HEK293T (cell line): ENCODE measurements around the gene OR2M2.

ENCODE experiments used
- CTCF ChIA-PET: fragments of 350-600 bp; formaldehyde crosslinking; extraction: SDS; loops from one replicate; lab custom pipeline; 2021; ENCODE audit warnings: antibody characterized with exemption, inconsistent platforms; lab: Yijun Ruan, JAX
- POLR2A ChIA-PET: fragments of 350-600 bp; formaldehyde crosslinking; extraction: SDS; loops from one replicate; lab custom pipeline; 2020; ENCODE audit warnings: antibody characterized with exemption, inconsistent platforms; lab: Yijun Ruan, JAX
- DNase-seq: peaks from one replicate; pipeline ENCODE4 v3.0.0; 2012; ENCODE audit warnings: mixed read lengths; ENCODE audit errors: extremely low spot score
- ARNT ChIP-seq: fragments of 450-650 bp; IDR thresholded peaks from 2 replicates; pipeline ENCODE4 v1.6.1; 2017; ENCODE audit warnings: mild to moderate bottlenecking
- BHLHE40 ChIP-seq: fragments of 450-650 bp; IDR thresholded peaks from 2 replicates; pipeline ENCODE4 v1.6.1; 2016; ENCODE audit warnings: mild to moderate bottlenecking, moderate library complexity, borderline replicate concordance
- CTBP1 ChIP-seq: fragments of 450-650 bp; IDR thresholded peaks from 2 replicates; pipeline ENCODE4 v1.6.1; 2016; ENCODE audit warnings: borderline replicate concordance
- ELF4 ChIP-seq: fragments of 450-650 bp; IDR thresholded peaks from 2 replicates; pipeline ENCODE4 v1.6.1; 2017; ENCODE audit warnings: antibody characterized with exemption
- FOXA1 ChIP-seq: fragments of 450-650 bp; IDR thresholded peaks from 2 replicates; pipeline ENCODE4 v1.6.1; 2016; ENCODE audit warnings: mild to moderate bottlenecking
- FOXK2 ChIP-seq: fragments of 450-650 bp; IDR thresholded peaks from 2 replicates; pipeline ENCODE4 v1.6.1; 2016; ENCODE audit warnings: mild to moderate bottlenecking
- FOXM1 ChIP-seq: fragments of 450-650 bp; IDR thresholded peaks from 2 replicates; pipeline ENCODE4 v1.6.1; 2017; ENCODE audit warnings: mild to moderate bottlenecking, borderline replicate concordance
- HDGF ChIP-seq: fragments of 450-650 bp; IDR thresholded peaks from 2 replicates; pipeline ENCODE4 v1.6.1; 2017; ENCODE audit warnings: antibody characterized with exemption, borderline replicate concordance
- L3MBTL2 ChIP-seq: fragments of 450-650 bp; conservative IDR thresholded peaks from 2 replicates; pipeline ENCODE4 v1.6.1; 2016; ENCODE audit warnings: mild to moderate bottlenecking
- LEF1 ChIP-seq: fragments of 450-650 bp; IDR thresholded peaks from 2 replicates; pipeline ENCODE4 v1.6.1; 2017; ENCODE audit warnings: mild to moderate bottlenecking, borderline replicate concordance
- NFRKB ChIP-seq: fragments of 450-650 bp; IDR thresholded peaks from 2 replicates; pipeline ENCODE4 v1.6.1; 2016; ENCODE audit warnings: mild to moderate bottlenecking, moderate library complexity
- SP1 ChIP-seq: fragments of 450-650 bp; IDR thresholded peaks from 2 replicates; pipeline ENCODE4 v1.6.1; 2017
- SUZ12 ChIP-seq: fragments of 450-650 bp; IDR thresholded peaks from 2 replicates; pipeline ENCODE4 v1.6.1; 2016; ENCODE audit warnings: mild to moderate bottlenecking
- TARDBP ChIP-seq: fragments of 450-650 bp; IDR thresholded peaks from 2 replicates; pipeline ENCODE4 v1.6.1; 2016
- ZNF384 ChIP-seq: fragments of 450-650 bp; IDR thresholded peaks from 2 replicates; pipeline ENCODE4 v1.6.1; 2016
- TF ChIP-seq, protein P1 (sequence below): fragments of 450-650 bp; IDR thresholded peaks from 2 replicates; pipeline ENCODE4 v1.6.1; 2016

The OR2M2 gene

DNA sequence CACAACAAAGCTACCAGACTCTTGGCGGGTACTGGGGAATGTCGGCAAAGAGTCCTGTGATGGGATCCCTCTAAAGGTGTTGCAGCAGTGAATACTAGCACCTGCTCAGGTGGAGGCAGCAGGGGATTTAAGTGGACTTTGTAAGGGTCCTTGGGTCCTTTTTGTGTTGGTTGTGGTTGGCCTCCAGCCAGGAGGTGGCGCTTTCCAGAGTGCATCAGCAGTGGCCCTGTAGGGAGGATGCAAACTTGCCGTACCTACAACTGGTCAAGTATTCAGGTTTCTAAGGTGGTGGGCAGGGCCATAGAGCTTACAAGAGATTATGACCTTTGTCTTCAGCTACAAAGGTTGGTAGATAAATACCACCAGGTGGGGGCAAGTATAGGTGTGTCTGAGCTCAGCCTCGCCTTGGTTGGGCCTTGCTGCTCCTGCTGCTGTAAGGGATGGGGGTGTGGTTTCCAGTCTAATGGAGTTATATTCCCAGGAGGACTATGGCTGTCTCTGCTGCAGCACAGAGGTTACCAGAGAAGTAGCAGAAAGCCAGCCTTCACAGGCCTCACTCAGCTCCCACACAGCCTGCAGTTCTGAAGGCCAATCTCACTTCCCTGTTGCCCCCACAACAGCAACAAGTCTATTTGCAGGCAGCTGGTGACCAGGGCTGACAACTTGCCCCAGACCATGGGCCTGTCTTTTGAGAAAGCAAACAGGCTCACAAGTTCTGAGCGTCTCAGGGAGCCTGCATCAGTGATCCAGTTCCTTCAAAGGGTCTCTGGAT, 22.4 kb upstream of the OR2M2 start:
- TF ChIP-seq L3MBTL2: no peak
- TF ChIP-seq FOXK2: no peak
- no peak for TF ChIP-seq NFRKB
- TF ChIP-seq HDGF: no peak
- no peak for TF ChIP-seq ELF4
- no peak for TF ChIP-seq LEF1
- TF ChIP-seq CTBP1: no peak
- TF ChIP-seq TARDBP: no peak
- no peak for TF ChIP-seq FOXA1
- TF ChIP-seq SP1: no peak
- no peak for TF ChIP-seq ZNF384
- TF ChIP-seq, protein P1, sequence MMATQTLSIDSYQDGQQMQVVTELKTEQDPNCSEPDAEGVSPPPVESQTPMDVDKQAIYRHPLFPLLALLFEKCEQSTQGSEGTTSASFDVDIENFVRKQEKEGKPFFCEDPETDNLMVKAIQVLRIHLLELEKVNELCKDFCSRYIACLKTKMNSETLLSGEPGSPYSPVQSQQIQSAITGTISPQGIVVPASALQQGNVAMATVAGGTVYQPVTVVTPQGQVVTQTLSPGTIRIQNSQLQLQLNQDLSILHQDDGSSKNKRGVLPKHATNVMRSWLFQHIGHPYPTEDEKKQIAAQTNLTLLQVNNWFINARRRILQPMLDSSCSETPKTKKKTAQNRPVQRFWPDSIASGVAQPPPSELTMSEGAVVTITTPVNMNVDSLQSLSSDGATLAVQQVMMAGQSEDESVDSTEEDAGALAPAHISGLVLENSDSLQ: no peak
- CTCF ChIA-PET: no interaction called here
- no peak for DNase-seq
- POLR2A ChIA-PET: no interaction called here

DNA sequence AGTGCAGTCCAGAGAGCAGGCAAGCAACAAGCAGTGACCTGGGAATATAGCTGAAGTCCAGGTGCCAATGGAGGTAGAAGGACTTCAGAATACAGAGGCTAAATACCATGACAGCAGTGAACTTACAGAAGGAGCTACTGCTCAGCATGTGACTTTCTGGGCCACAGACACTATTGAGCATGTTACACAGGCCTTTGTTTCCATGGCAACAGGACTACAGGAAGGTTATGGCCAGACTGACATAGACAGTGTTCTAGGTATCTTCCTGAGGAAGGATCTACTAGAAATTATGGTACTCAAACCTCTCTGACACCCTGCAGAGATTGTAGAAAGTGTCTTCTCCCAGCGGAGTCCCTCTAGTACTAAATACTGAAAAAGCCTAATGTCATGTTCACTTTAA, 18.7 kb upstream of the OR2M2 start:
- TF ChIP-seq SUZ12 (no peak), SP1 (no peak), LEF1 (no peak), HDGF (no peak), ARNT (no peak), L3MBTL2 (no peak), CTBP1 (no peak), FOXA1 (no peak), TARDBP (no peak), NFRKB (no peak), ZNF384 (no peak), BHLHE40 (no peak), FOXM1 (no peak), ELF4 (no peak), FOXK2 (no peak)
- TF ChIP-seq, protein P1: no peak

DNA sequence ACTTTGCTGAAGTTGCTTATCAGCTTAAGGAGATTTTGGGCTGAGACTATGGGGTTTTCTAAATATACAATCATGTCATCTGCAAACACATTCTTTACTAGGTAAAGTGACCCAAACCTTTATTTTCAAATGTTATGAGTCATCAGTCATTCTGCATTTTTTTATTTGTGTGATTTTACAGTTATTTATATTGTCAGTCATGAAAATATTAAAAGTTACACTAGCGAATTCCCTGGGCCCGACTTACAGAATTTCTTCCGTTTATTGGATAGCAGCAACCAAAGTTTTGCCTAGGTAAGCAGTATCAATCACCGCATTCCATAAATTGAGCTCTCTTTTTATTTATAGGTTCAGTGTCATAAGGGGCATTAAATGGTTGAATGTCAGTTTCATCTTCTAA, 15.9 kb upstream of the OR2M2 start:
- no peak for DNase-seq
- TF ChIP-seq ELF4: no peak
- no peak for TF ChIP-seq HDGF
- no peak for TF ChIP-seq FOXK2
- TF ChIP-seq SP1: no peak
- TF ChIP-seq NFRKB: no peak
- ChIA-PET POLR2A (no interaction called here), CTCF (no interaction called here)

More for the DNA sequence above, 18.7 kb upstream of the OR2M2 start:
- POLR2A ChIA-PET: no interaction called here
- DNase-seq: no peak
- CTCF ChIA-PET: no interaction called here

DNA sequence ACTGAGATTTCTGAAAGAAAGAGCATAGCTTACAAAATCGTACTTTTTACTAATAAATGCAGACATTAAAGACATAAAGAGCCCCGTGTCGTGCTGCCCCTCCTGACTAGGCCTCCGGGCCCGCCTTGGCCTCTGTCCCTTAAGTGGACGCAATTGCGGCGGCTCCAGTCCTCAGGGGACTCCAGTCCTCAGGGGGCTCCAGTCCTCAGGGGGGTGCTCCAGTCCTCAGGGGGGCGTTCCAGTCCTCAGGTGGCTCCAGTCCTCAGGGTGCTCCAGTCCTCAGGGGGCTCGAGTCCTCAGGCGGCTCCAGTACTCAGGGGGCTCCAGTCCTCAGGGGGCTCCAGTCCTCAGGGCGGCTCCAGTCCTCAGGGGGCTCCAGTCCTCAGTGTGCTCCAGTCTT, 10.6 kb upstream of the OR2M2 start:
- no peak for DNase-seq
- POLR2A ChIA-PET: no interaction called here
- CTCF ChIA-PET: no interaction called here
- TF ChIP-seq NFRKB (no peak), FOXM1 (no peak), CTBP1 (no peak)

DNA sequence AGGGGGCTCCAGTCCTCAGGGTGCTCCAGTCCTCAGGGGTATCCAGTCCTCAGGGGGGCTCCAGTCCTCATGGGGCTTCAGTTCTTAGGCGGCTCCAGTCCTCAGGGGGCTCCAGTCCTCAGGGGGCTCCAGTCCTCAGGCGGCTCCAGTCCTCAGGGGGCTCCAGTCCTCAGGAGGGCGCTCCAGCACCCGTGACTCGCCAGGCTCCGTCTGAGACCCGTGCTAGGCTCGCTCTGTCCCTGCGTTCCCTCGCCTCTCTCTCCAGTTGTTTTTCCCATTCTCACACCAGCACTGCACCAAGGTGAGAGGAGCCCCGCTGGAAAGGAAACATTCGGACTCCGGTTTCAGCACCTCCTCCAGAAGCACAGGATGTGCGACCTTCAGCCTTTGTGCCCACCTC, 9.4 kb upstream of the OR2M2 start:
- TF ChIP-seq ARNT (no peak), L3MBTL2 (no peak), HDGF (no peak), FOXA1 (no peak), SP1 (no peak), BHLHE40 (no peak), ZNF384 (no peak), SUZ12 (no peak), NFRKB (no peak)
- TF ChIP-seq, protein P1: no peak
- no peak for DNase-seq
- CTCF ChIA-PET: no interaction called here
- POLR2A ChIA-PET: no interaction called here

DNA sequence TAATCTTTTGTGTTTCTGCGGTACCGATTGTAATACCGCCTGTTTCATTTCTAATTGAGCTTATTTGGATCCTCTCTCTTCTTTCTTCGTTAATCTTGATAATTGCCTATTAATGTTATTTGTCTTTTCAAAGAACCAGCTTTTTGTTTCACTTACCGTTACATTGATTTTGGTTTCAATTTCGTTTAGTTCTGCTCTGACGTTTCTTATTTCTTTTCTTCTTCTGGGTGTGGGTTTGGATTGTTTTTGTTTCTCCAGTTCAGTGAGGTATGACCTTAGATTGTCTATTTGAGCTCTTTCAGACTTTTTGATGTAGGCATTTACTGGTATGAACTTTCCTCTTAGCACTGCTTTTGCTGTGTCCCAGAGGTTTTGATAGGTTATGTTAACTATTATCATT, 9.4 kb downstream of the OR2M2 start:
- no peak for DNase-seq
- ChIA-PET CTCF (no interaction called here), POLR2A (no interaction called here)
- TF ChIP-seq, protein P1: no peak
- no peak for TF ChIP-seq SUZ12
- no peak for TF ChIP-seq ELF4
- TF ChIP-seq HDGF: no peak
- TF ChIP-seq L3MBTL2: no peak
- TF ChIP-seq SP1: no peak
- TF ChIP-seq LEF1: no peak
- no peak for TF ChIP-seq FOXM1
- TF ChIP-seq BHLHE40: no peak
- no peak for TF ChIP-seq TARDBP
- no peak for TF ChIP-seq ARNT
- no peak for TF ChIP-seq CTBP1
- TF ChIP-seq FOXK2: no peak
- no peak for TF ChIP-seq NFRKB
- no peak for TF ChIP-seq ZNF384
- TF ChIP-seq FOXA1: no peak
